Stimulated activated CD4-positive, alpha-beta T cell treated with anti-CD3 and anti-CD28 coated beads, TNF-alpha, amount 100 ng/mL, for 4 hours (primary cell): Measurements from ENCODE around the gene PRDM8.

Source experiments
- DNase-seq, 3 experiments: peaks; one replicate each; pipeline ENCODE4 v3.0.0-alpha.2; 2020; ENCODE audit warnings: low read depth in 3 of 3

Gene PRDM8

GRCh38 chr4:80183250-80184052 is 13.9 kb upstream of the PRDM8 start:
- no peak for DNase-seq

- DNase-seq, result peak; percentile 87 to 92 (median 91)
Observed at GRCh38 chr4:80184053-80184824, 13.1 kb upstream of the PRDM8 start.

- no peak for DNase-seq
Observed at GRCh38 chr4:80184825-80185756, 12.2 kb upstream of the PRDM8 start.

GRCh38 chr4:80185787-80186548 is 11.3 kb upstream of the PRDM8 start:
- no peak for DNase-seq

- no peak for DNase-seq
Observed at GRCh38 chr4:80186676-80187075, 10.6 kb upstream of the PRDM8 start.

GRCh38 chr4:80187677-80188076 is 9.6 kb upstream of the PRDM8 start:
- DNase-seq, result no peak

GRCh38 chr4:80188457-80188800 is 8.9 kb upstream of the PRDM8 start:
- DNase-seq, result no peak

- DNase-seq, result no peak
Observed at GRCh38 chr4:80188801-80189458, 8.4 kb upstream of the PRDM8 start.

GRCh38 chr4:80189581-80189955 is 7.7 kb upstream of the PRDM8 start:
- no peak for DNase-seq

- DNase-seq, result no peak
Observed at GRCh38 chr4:80189956-80190677, 7.2 kb upstream of the PRDM8 start.

- DNase-seq, result no peak
Observed at GRCh38 chr4:80192252-80192866, 4.9 kb upstream of the PRDM8 start.

GRCh38 chr4:80192937-80193336 is 4.4 kb upstream of the PRDM8 start:
- DNase-seq, result no peak

GRCh38 chr4:80195441-80196140 is 1.7 kb upstream of the PRDM8 start:
- no peak for DNase-seq

- no peak for DNase-seq
Observed at GRCh38 chr4:80196259-80196921, 913 bp upstream of the PRDM8 start.

GRCh38 chr4:80197601-80198440 is 518 bp downstream of the PRDM8 start:
- DNase-seq, result no peak

GRCh38 chr4:80198441-80198837 is 1.1 kb downstream of the PRDM8 start:
- DNase-seq, result no peak

GRCh38 chr4:80199004-80199560 is 1.8 kb downstream of the PRDM8 start:
- no peak for DNase-seq
